Measurements from ENCODE around the gene ZNF579.

ZNF579 gene

DNA sequence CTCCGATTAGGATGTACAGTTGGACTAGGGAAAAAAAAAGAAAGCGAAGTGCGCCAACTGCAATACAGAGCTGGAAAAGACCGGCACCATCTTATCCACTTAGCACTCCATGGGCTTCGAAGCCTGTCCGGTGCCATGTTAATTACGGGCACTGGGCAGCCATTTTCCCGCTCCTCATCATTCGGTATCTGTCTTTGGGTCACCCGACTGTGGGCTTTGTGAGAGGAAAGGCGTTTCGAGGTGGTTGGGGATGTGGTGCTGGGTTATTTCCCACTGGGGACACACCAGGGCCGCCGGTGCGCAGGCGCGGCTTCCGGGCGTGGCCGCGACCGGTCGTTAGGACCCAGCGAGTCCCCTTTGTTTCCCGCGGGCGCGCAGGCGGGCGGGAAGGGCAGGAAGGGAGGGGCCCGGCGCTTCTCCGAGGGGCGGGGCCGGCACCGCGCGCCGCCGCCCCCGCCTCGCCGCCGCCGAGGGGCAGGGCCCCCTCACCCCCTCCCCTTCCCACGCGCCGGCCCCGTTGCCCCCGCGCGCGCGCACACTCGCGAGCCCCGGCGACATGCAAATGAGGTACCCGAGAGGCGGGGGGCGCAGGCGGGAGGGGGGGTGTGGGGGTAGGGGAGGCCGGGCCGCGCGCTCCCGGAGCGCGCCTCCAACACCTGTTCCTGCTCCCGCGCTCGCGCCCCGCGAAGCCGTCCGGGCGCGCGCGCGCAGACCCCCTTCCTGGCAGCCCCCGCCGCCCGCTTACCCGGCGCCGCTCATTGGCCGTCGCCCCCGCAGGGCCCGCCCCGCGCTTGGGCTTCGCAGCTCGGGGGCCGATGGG, 19.4 kb upstream of the ZNF579 start, which contains the start of gene ZNF524:
Gene ZNF524 (plus strand): TSS at position 447 of the 820 bp plus-strand sequence. CDS start 1,825 bp downstream, outside the sequence.
- H3K79me2 ChIP-seq (ENCODE audit: low read length): 0 out of 2 replicates have a peak, but pooled peaks cover 7% of the 10 kb centered on the region
- DNase-seq: peak; percentile 88
- peaks cover 12% of the 10 kb centered on the region; the same call in 1 of the 2 replicates for H3K4me1 ChIP-seq (ENCODE audit: low read length)

DNA sequence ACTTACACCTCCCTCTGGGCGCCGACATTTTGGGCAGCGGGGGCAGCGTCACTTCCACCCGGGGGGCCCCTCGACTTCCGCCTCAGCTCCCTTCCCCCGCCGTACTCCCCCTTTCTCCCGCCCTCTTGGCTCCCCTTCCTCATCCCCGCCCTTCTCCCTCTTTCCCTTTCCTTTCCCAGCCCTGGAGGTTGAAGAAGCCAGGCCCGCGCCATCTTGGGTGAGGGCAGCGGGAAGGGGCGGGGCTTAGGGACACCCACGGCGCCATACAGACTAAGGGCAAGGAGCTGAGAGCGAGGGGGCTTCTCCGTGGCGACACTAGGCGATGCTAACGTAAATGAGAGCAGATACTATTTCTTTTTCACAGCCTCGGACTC, 18.8 kb upstream of the ZNF579 start, which contains the start of gene FIZ1:
Gene FIZ1 (minus strand): TSS at position 50 of the 374 bp plus-strand sequence. CDS start 1,652 bp downstream, outside the sequence.
- H2AFZ ChIP-seq (ENCODE audit: low read length): peak within 1 kb of the TSS; percentile 63

More for the DNA sequence above, 19.4 kb upstream of the ZNF579 start, which contains the start of gene ZNF524:
- H3K4me2 ChIP-seq (ENCODE audit: low read depth, low read length): peak within 1 kb of the TSS; percentile 88
- H3K27me3 ChIP-seq (replicated peaks; ENCODE audit: insufficient read depth, low read length): no peaks in the 10 kb centered on the region
- peak within 1 kb of the TSS; percentile 68 for H3K4me3 ChIP-seq (ENCODE audit: low read length)
- no peaks in the 10 kb centered on the region for H3K9me2 ChIP-seq (replicated peaks; ENCODE audit: insufficient read depth, low read length)
- no peaks in the 10 kb centered on the region for H4K20me1 ChIP-seq (ENCODE audit: insufficient read depth, low read length)
- H3K9ac ChIP-seq (ENCODE audit: low read length): peak within 1 kb of the TSS; percentile 89
- peaks cover 29% of the 10 kb centered on the region for H3F3A ChIP-seq (ENCODE audit: insufficient read depth, low read length)
- H3K9me3 ChIP-seq (replicated peaks; ENCODE audit: insufficient read depth, low read length): no peaks in the 10 kb centered on the region
- peak within 1 kb of the TSS; percentile 80 for H3K27ac ChIP-seq (ENCODE audit: low read length)
- H2AFZ ChIP-seq (ENCODE audit: low read length): peak within 1 kb of the TSS; percentile 63
- H3K36me3 ChIP-seq (replicated peaks; ENCODE audit: insufficient read depth, low read length): no peaks in the 10 kb centered on the region
- TF ChIP-seq, protein P1, sequence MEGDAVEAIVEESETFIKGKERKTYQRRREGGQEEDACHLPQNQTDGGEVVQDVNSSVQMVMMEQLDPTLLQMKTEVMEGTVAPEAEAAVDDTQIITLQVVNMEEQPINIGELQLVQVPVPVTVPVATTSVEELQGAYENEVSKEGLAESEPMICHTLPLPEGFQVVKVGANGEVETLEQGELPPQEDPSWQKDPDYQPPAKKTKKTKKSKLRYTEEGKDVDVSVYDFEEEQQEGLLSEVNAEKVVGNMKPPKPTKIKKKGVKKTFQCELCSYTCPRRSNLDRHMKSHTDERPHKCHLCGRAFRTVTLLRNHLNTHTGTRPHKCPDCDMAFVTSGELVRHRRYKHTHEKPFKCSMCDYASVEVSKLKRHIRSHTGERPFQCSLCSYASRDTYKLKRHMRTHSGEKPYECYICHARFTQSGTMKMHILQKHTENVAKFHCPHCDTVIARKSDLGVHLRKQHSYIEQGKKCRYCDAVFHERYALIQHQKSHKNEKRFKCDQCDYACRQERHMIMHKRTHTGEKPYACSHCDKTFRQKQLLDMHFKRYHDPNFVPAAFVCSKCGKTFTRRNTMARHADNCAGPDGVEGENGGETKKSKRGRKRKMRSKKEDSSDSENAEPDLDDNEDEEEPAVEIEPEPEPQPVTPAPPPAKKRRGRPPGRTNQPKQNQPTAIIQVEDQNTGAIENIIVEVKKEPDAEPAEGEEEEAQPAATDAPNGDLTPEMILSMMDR (IDR thresholded peaks at IDR 0.05; ENCODE audit: low read length): no peak
- no peak for TF ChIP-seq EZH2phosphoT487 (IDR thresholded peaks at IDR 0.05; ENCODE audit: low read length)

DNA sequence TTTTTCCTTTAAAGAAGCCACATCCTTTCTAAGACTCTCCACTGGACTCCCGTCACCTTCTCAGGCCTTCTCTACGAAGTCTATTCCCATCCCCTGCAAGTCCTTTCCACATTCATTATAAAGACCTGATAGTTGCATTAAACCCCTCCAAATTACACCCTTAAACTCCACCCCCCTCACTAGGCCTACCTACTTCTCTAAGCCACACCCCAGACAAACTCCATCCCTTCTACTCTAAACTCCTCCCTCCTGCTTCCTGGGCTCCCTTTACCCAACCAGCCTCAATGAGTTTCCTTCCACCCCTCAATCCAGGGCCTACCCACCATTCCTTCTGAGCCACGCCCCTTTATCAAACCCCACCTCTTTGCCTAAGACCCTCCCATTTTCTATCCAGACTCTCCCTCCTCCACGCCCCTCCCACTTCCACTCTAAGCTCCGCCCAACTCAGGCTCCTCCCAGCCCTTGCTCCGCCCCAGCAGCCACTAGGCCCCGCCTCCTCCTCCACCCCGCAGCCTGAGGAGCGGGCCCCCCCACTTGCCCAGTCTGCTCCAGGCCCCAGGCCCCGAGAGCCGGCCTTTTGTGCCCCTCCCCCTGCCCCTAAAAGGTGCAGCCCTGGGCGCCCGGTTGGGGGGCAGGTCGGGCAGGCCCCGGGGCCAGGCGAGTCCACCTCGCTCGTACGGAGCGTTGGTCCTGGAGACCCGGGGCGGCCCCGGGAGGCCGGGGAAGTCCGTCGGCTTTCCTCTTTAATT, 18.2 kb upstream of the ZNF579 start:
- H3K27ac ChIP-seq (ENCODE audit: low read length): peak overlapping the region; percentile 80
- 0 out of 2 replicates have a peak, but pooled peaks cover 7% of the 10 kb centered on the region for H3K79me2 ChIP-seq (ENCODE audit: low read length)
- no peaks in the 10 kb centered on the region for H3K36me3 ChIP-seq (replicated peaks; ENCODE audit: insufficient read depth, low read length)
- peak overlapping the region; percentile 63 for H2AFZ ChIP-seq (ENCODE audit: low read length)
- H3K9me3 ChIP-seq (replicated peaks; ENCODE audit: insufficient read depth, low read length): no peaks in the 10 kb centered on the region
- H4K20me1 ChIP-seq (ENCODE audit: insufficient read depth, low read length): no peaks in the 10 kb centered on the region
- H3K9ac ChIP-seq (ENCODE audit: low read length): peak overlapping the region; percentile 89
- H3F3A ChIP-seq (ENCODE audit: insufficient read depth, low read length): peaks cover 21% of the 10 kb centered on the region
- H3K9me2 ChIP-seq (replicated peaks; ENCODE audit: insufficient read depth, low read length): no peaks in the 10 kb centered on the region
- H3K4me1 ChIP-seq (ENCODE audit: low read length): peaks cover 7% of the 10 kb centered on the region; the same call in 1 of the 2 replicates
- DNase-seq: peak; percentile 88
- peak overlapping the region; percentile 48; the same call in 1 of the 2 replicates for H3K4me2 ChIP-seq (ENCODE audit: low read depth, low read length)
- H3K27me3 ChIP-seq (replicated peaks; ENCODE audit: insufficient read depth, low read length): no peaks in the 10 kb centered on the region
- TF ChIP-seq EZH2 (optimal IDR thresholded peaks at IDR 0.05; ENCODE audit: low read depth, low read length): no peak
- TF ChIP-seq, protein P1 (IDR thresholded peaks at IDR 0.05; ENCODE audit: low read length): no peak
- peak overlapping the region; percentile 68 for H3K4me3 ChIP-seq (ENCODE audit: low read length)

More for the DNA sequence above, 18.8 kb upstream of the ZNF579 start, which contains the start of gene FIZ1:
- no peaks in the 10 kb centered on the region for H3K9me3 ChIP-seq (replicated peaks; ENCODE audit: insufficient read depth, low read length)
- peaks cover 23% of the 10 kb centered on the region for H3F3A ChIP-seq (ENCODE audit: insufficient read depth, low read length)
- no peaks in the 10 kb centered on the region for H3K36me3 ChIP-seq (replicated peaks; ENCODE audit: insufficient read depth, low read length)
- DNase-seq: peak; percentile 93
- no peaks in the 10 kb centered on the region for H3K9me2 ChIP-seq (replicated peaks; ENCODE audit: insufficient read depth, low read length)
- peaks cover 8% of the 10 kb centered on the region; the same call in 1 of the 2 replicates for H3K4me1 ChIP-seq (ENCODE audit: low read length)
- H3K4me3 ChIP-seq (ENCODE audit: low read length): peak within 1 kb of the TSS; percentile 68
- no peak for TF ChIP-seq EZH2 (optimal IDR thresholded peaks at IDR 0.05; ENCODE audit: low read depth, low read length)
- TF ChIP-seq, protein P1 (IDR thresholded peaks at IDR 0.05; ENCODE audit: low read length): no peak
- TF ChIP-seq EZH2phosphoT487 (IDR thresholded peaks at IDR 0.05; ENCODE audit: low read length): no peak
- H3K79me2 ChIP-seq (ENCODE audit: low read length): 0 out of 2 replicates have a peak, but pooled peaks cover 7% of the 10 kb centered on the region
- peak within 1 kb of the TSS; percentile 89 for H3K9ac ChIP-seq (ENCODE audit: low read length)
- no peaks in the 10 kb centered on the region for H4K20me1 ChIP-seq (ENCODE audit: insufficient read depth, low read length)
- H3K27ac ChIP-seq (ENCODE audit: low read length): peak within 1 kb of the TSS; percentile 80
- H3K4me2 ChIP-seq (ENCODE audit: low read depth, low read length): peak within 1 kb of the TSS; percentile 88
- no peaks in the 10 kb centered on the region for H3K27me3 ChIP-seq (replicated peaks; ENCODE audit: insufficient read depth, low read length)

All from MM.1S (cell line).